Endothelial cell of umbilical vein (primary cell): ENCODE measurements around the gene PLD1. TPM values are rescaled to one million over a fixed set of nuclear protein-coding genes. Genes with fewer than 3 reads are reported as not detected.

Source experiments
- BruUV-seq: library from RNA; stranded (reverse); fragments of 400-500 nt; replicated peaks from 2 replicates; lab custom pipeline; 2021; lab: Mats Ljungman, UMichigan
- CTCF ChIA-PET: fragments of 300-600, 350-600 bp; sonication (Branson Sonifier 250); formaldehyde crosslinking; loops from one replicate; lab custom pipeline; 2021; ENCODE audit warnings: antibody characterized with exemption, inconsistent platforms; lab: Charles Lee
- POLR2A ChIA-PET: fragments of 300-600, 350-600 bp; sonication (Branson Sonifier 250); formaldehyde crosslinking; loops from one replicate; lab custom pipeline; 2021; ENCODE audit warnings: antibody characterized with exemption, inconsistent platforms; lab: Charles Lee
- DNase-seq: peaks from one replicate; pipeline ENCODE4 v3.0.0-alpha.2; 2011; ENCODE audit warnings: low read depth, low spot score
- FAIRE-seq: peaks from 2 replicates; lab custom pipeline; 2011; peaks lifted over from hg19 to GRCh38; lab: Jason Lieb, UNC
- H2AFZ ChIP-seq: 2 replicates; pipeline ENCODE4 v1.6.0; 2012; ENCODE audit warnings: low read depth, low read length, control low read depth, inconsistent platforms
- H3K27ac ChIP-seq: 2 replicates; pipeline ENCODE4 v1.5.1; 2011; ENCODE audit warnings: low read depth, mild to moderate bottlenecking, control low read depth, low read length, moderate library complexity; ENCODE audit not compliant: insufficient read depth
- H3K27me3 ChIP-seq, 2 experiments: 2 replicates each; pipeline versions ENCODE4 v1.6.0 to v1.6.1; 2011; ENCODE audit warnings: low read length in 2 of 2, mixed read lengths in 1 of 2; ENCODE audit not compliant: control insufficient read depth in 2 of 2, insufficient read depth in 2 of 2
- H3K36me3 ChIP-seq, 2 experiments: 2 replicates in 1 of 2; 3 replicates in 1 of 2; pipeline ENCODE4 v1.5.1; 2011; ENCODE audit warnings: low read length in 2 of 2, mild to moderate bottlenecking in 1 of 2, moderate library complexity in 1 of 2; ENCODE audit not compliant: control insufficient read depth in 2 of 2, insufficient read depth in 2 of 2; ENCODE audit errors: extremely low read depth in 1 of 2
- H3K4me1 ChIP-seq: 3 replicates; pipeline ENCODE4 v1.5.1; 2011; ENCODE audit warnings: mild to moderate bottlenecking, low read length; ENCODE audit not compliant: control insufficient read depth, insufficient read depth; ENCODE audit errors: extremely low read depth
- H3K4me2 ChIP-seq: 2 replicates; pipeline ENCODE4 v1.6.1; 2011; ENCODE audit warnings: low read length, control low read depth, mixed read lengths; ENCODE audit not compliant: insufficient read depth
- H3K4me3 ChIP-seq, 3 experiments: fragments of 200-600 bp in 1 of 3; sonication (generic), shearing (Covaris generic) in 1 of 3; replicated peaks in 1 of 3; 2 replicates each; pipeline ENCODE4 v1.5.1; 2011 to 2016; ENCODE audit warnings: control low read depth in 3 of 3, low read length in 3 of 3, mild to moderate bottlenecking in 2 of 3, inconsistent platforms in 1 of 3, low read depth in 1 of 3, moderate library complexity in 1 of 3; ENCODE audit not compliant: insufficient read depth in 1 of 3
- H3K79me2 ChIP-seq: 2 replicates; pipeline ENCODE4 v1.6.0; 2012; ENCODE audit warnings: low read length, inconsistent platforms; ENCODE audit not compliant: control insufficient read depth, insufficient read depth
- H3K9ac ChIP-seq: replicated peaks from 2 replicates; pipeline ENCODE3; 2011; ENCODE audit warnings: low read length, control low read depth; ENCODE audit not compliant: insufficient read depth; ENCODE audit errors: extremely low read depth
- H3K9me1 ChIP-seq: replicated peaks from 3 replicates; pipeline ENCODE4 v1.6.0; 2011; ENCODE audit warnings: mild to moderate bottlenecking, low read length; ENCODE audit not compliant: control insufficient read depth, insufficient read depth; ENCODE audit errors: extremely low read depth
- H3K9me3 ChIP-seq: replicated peaks from 2 replicates; pipeline ENCODE4 v1.5.1; 2012; ENCODE audit warnings: low read length, inconsistent platforms; ENCODE audit not compliant: control insufficient read depth, insufficient read depth
- H4K20me1 ChIP-seq: replicated peaks from 2 replicates; pipeline ENCODE3; 2011; ENCODE audit warnings: mild to moderate bottlenecking, low read length; ENCODE audit not compliant: control insufficient read depth, insufficient read depth; ENCODE audit errors: extremely low read depth
- EZH2 ChIP-seq: IDR thresholded peaks from 2 replicates; pipeline ENCODE4 v1.6.1; 2012; ENCODE audit warnings: borderline replicate concordance, low read depth, mild to moderate bottlenecking, moderate library complexity, low read length, inconsistent platforms; ENCODE audit not compliant: severe bottlenecking
- POLR2AphosphoS5 ChIP-seq: IDR thresholded peaks from 2 replicates; pipeline ENCODE4 v1.6.1; 2012; ENCODE audit warnings: low read depth, mild to moderate bottlenecking, control low read depth, low read length, moderate library complexity; ENCODE audit not compliant: insufficient read depth
- dilution Hi-C: fragments of 300-500 bp; cut with MboI; formaldehyde crosslinking; loops from one replicate; pipeline ENCODE4 v1.15.0; 2019; ENCODE audit warnings: low sequenced_read_pairs; ENCODE audit not compliant: extremely low pct_ligation_motif_present
- intact Hi-C: fragments of 100-400 bp; cut with micrococcal nuclease; formaldehyde crosslinking; loops from one replicate; pipeline ENCODE4 v1.10.0; 2022
- polyA plus RNA-seq, 4 experiments: library from polyadenylated mRNA; depleted of rRNA in 3 of 4; stranded (reverse) in 3 of 4; unstranded in 1 of 4; fragments of >200 nt; gene quantifications; 2 replicates each; pipeline versions ENCODE4 v1.2.1 to v1.2.3, GENCODE V29; 2011 to 2012; ENCODE audit warnings: missing spikeins in 1 of 4
- total RNA-seq: library from RNA; stranded (reverse); gene quantifications from 2 replicates; pipeline ENCODE4 v1.2.3, GENCODE V29; 2021
- TF ChIP-seq, protein P1 (sequence below), 2 donors: IDR thresholded peaks; 1 replicate in 1 of 2; 2 replicates in 1 of 2; pipeline ENCODE4 v1.5.1; 2011; ENCODE audit warnings: low read length in 2 of 2, mild to moderate bottlenecking in 2 of 2, moderate library complexity in 2 of 2, control low read depth in 1 of 2, inconsistent platforms in 1 of 2, low read depth in 1 of 2; ENCODE audit not compliant: insufficient read depth in 1 of 2; ENCODE audit errors: extremely low read depth in 1 of 2

The PLD1 gene
- total and polyA plus RNA-seq, 2 donors (not counting 3 experiments of a cell fraction or from before 2014, with no cell fraction given), result 42.0 to 108 TPM

DNA sequence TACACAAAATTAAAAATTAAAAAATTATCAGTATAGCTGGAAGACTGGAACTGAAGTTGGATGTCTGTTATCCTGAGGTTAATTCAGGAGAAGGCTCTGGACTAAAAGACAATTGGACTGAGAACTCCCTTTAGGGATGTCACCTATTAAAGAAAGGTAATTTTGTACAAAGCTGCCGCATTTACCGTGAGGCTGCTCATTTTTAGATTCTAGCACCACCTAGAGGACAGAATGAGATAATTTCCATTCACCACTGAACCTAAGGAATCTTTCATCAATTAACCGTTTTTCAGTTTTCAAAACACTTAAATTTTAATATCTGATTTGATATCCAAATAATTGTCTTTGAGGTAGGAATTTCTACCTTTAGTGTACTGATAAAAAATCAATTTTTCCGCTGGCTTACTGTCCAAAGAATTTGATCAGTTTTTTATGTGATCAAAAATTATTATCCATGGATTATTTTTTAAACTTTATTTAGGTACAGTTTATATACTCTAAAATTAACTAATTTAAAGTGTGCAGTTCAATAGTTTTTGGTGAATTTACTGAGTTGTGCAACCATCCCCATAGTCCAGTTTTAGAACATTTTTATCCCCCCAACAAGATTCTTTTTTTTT is 243.4 kb downstream of the PLD1 start:
- ChIA-PET CTCF (interaction anchor here (0.6 to 3.2 kb wide), 21 partner anchors 8 to 605 kb away, joined by 3 to 56 read pairs (median 4); partner anchors contain the start of gene TNIK), POLR2A (no interaction called here)
- no peaks in the 10 kb centered on the region for H4K20me1 ChIP-seq
- peaks cover 8% of the 10 kb centered on the region for H3K4me1 ChIP-seq
- no peaks in the 10 kb centered on the region for H3K79me2 ChIP-seq
- no peak overlapping the region for H3K27ac ChIP-seq
- peaks cover 0 to 2% of the 10 kb centered on the region in 2 experiments for H3K27me3 ChIP-seq
- H3K4me2 ChIP-seq, result no peak overlapping the region
- no peak overlapping the region for H3K9ac ChIP-seq
- H3K9me1 ChIP-seq, result no peaks in the 10 kb centered on the region
- H3K9me3 ChIP-seq, result no peaks in the 10 kb centered on the region
- TF ChIP-seq EZH2 (no peak), POLR2AphosphoS5 (no peak)
- TF ChIP-seq, protein P1, sequence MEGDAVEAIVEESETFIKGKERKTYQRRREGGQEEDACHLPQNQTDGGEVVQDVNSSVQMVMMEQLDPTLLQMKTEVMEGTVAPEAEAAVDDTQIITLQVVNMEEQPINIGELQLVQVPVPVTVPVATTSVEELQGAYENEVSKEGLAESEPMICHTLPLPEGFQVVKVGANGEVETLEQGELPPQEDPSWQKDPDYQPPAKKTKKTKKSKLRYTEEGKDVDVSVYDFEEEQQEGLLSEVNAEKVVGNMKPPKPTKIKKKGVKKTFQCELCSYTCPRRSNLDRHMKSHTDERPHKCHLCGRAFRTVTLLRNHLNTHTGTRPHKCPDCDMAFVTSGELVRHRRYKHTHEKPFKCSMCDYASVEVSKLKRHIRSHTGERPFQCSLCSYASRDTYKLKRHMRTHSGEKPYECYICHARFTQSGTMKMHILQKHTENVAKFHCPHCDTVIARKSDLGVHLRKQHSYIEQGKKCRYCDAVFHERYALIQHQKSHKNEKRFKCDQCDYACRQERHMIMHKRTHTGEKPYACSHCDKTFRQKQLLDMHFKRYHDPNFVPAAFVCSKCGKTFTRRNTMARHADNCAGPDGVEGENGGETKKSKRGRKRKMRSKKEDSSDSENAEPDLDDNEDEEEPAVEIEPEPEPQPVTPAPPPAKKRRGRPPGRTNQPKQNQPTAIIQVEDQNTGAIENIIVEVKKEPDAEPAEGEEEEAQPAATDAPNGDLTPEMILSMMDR (IDR thresholded peaks at IDR 0.05; ENCODE audit: extremely low read depth in 1 of 2, insufficient read depth in 1 of 2, low read depth in 1 of 2, low read length in 2 of 2), result peak; percentile 40 to 46
- peak; percentile 83 for FAIRE-seq
- H3K36me3 ChIP-seq, result no peaks in the 10 kb centered on the region
- intact Hi-C loops, result loop anchor here (1.0 to 2.0 kb wide), 5 partner anchors 106 to 606 kb away; partner anchors contain the start of gene TNIK
- dilution Hi-C loops, result no loop called here
- BruUV-seq, result no TSS peak
- H3K4me3 ChIP-seq, result no peak overlapping the region
- no peak overlapping the region for H2AFZ ChIP-seq
- DNase-seq, result peak; percentile 55
